ENCODE results near the gene PPP3CB.

PPP3CB gene

GRCh38 chr10:73495884-73496674 lies at the start of gene PPP3CB:
PPP3CB (minus strand) TSS chr10:73496024; CDS start chr10:73495889, 135 bp downstream.
- DNase-seq = peak; percentile 92 to 93

GRCh38 chr10:73545357-73545756 lies 49.5 kb upstream of the PPP3CB start:
- DNase-seq = no peak

- no peak for DNase-seq
Observed at GRCh38 chr10:73537709-73538108, 41.9 kb upstream of the PPP3CB start.

- DNase-seq = peak in 1 of 2 donors; percentile 9
Observed at GRCh38 chr10:73537288-73537687, 41.5 kb upstream of the PPP3CB start.

- DNase-seq = no peak
Observed at GRCh38 chr10:73534857-73535256, 39.0 kb upstream of the PPP3CB start.

- peak; percentile 50 to 81 for DNase-seq
Observed at GRCh38 chr10:73529089-73529832, 33.4 kb upstream of the PPP3CB start.

GRCh38 chr10:73522263-73522662 lies 26.4 kb upstream of the PPP3CB start:
- no peak for DNase-seq

- DNase-seq = no peak
Observed at GRCh38 chr10:73519336-73519735, 23.5 kb upstream of the PPP3CB start.

GRCh38 chr10:73517166-73517888 lies 21.5 kb upstream of the PPP3CB start:
- DNase-seq = no peak

- no peak for DNase-seq
Observed at GRCh38 chr10:73512207-73512743, 16.5 kb upstream of the PPP3CB start.

- no peak for DNase-seq
Observed at GRCh38 chr10:73509695-73510094, 13.9 kb upstream of the PPP3CB start.

GRCh38 chr10:73506491-73506890 lies 10.7 kb upstream of the PPP3CB start:
- no peak for DNase-seq

- no peak for DNase-seq
Observed at GRCh38 chr10:73506074-73506473, 10.2 kb upstream of the PPP3CB start.

GRCh38 chr10:73503037-73503436 lies 7.2 kb upstream of the PPP3CB start:
- no peak for DNase-seq

- no peak for DNase-seq
Observed at GRCh38 chr10:73501651-73502050, 5.8 kb upstream of the PPP3CB start.

GRCh38 chr10:73497623-73498022 lies 1.8 kb upstream of the PPP3CB start:
- DNase-seq = no peak

- DNase-seq = peak; percentile 91 to 92
Observed at GRCh38 chr10:73495226-73495883, 469 bp downstream of the PPP3CB start.

GRCh38 chr10:73494877-73495225 lies 973 bp downstream of the PPP3CB start:
- no peak for DNase-seq

- no peak for DNase-seq
Observed at GRCh38 chr10:73494213-73494612, 1.6 kb downstream of the PPP3CB start.

- DNase-seq = no peak
Observed at GRCh38 chr10:73493781-73494180, 2.0 kb downstream of the PPP3CB start.

- no peak for DNase-seq
Observed at GRCh38 chr10:73486601-73487000, 9.2 kb downstream of the PPP3CB start.

- no peak for DNase-seq
Observed at GRCh38 chr10:73485320-73485719, 10.5 kb downstream of the PPP3CB start.

GRCh38 chr10:73480158-73480557 lies 15.7 kb downstream of the PPP3CB start:
- DNase-seq = no peak
